GM19468 (cell line): ENCODE measurements around the gene SLC17A9.
A peak's percentile ranks its signal among the peaks of the same experiment; 100 is the strongest.

Experiments used
- ATAC-seq: cut with Tn5 transposase; IDR thresholded peaks from one replicate; pipeline ENCODE4 v1.9.1; 2021; ENCODE audit warnings: mild to moderate bottlenecking, moderate library complexity, moderate number of reproducible peaks; ENCODE audit not compliant: unreplicated experiment; ENCODE audit errors: extremely low read depth

SLC17A9 gene

GRCh38 chr20:62935968-62936585, 16.4 kb upstream of the SLC17A9 start:
- ATAC-seq: no peak

GRCh38 chr20:62937268-62938104, 15.0 kb upstream of the SLC17A9 start:
- ATAC-seq: peak; percentile 60

GRCh38 chr20:62938105-62938888, 14.2 kb upstream of the SLC17A9 start, which contains the start of gene GID8:
TSS of gene GID8 (plus strand) at chr20:62938147. CDS start at chr20:62941503, 3,356 bp downstream.
- ATAC-seq: no peak

- no peak for ATAC-seq
These were observed 11.6 kb upstream of the SLC17A9 start for GRCh38 chr20:62940875-62941274.

GRCh38 chr20:62941792-62942191, 10.7 kb upstream of the SLC17A9 start:
- no peak for ATAC-seq

- no peak for ATAC-seq
These were observed 10.1 kb upstream of the SLC17A9 start for GRCh38 chr20:62942456-62942855.

- no peak for ATAC-seq
These were observed 9.1 kb upstream of the SLC17A9 start for GRCh38 chr20:62943396-62943795.

- ATAC-seq: no peak
These were observed 8.3 kb upstream of the SLC17A9 start for GRCh38 chr20:62944184-62944583.

- no peak for ATAC-seq
These were observed 7.8 kb upstream of the SLC17A9 start for GRCh38 chr20:62944746-62945145.

- ATAC-seq: no peak
These were observed 6.7 kb upstream of the SLC17A9 start for GRCh38 chr20:62945771-62946339.

- ATAC-seq: no peak
These were observed 5.6 kb upstream of the SLC17A9 start for GRCh38 chr20:62946918-62947317.

- no peak for ATAC-seq
These were observed 4.8 kb upstream of the SLC17A9 start for GRCh38 chr20:62947532-62948300.

- ATAC-seq: no peak
These were observed 3.2 kb upstream of the SLC17A9 start for GRCh38 chr20:62949153-62949821.

- ATAC-seq: no peak
These were observed 2.5 kb upstream of the SLC17A9 start for GRCh38 chr20:62949962-62950361.

GRCh38 chr20:62950741-62951140, 1.8 kb upstream of the SLC17A9 start:
- ATAC-seq: no peak

- no peak for ATAC-seq
These were observed 1.2 kb upstream of the SLC17A9 start for GRCh38 chr20:62951143-62951895.

GRCh38 chr20:62951896-62952372, 575 bp upstream of the SLC17A9 start:
- no peak for ATAC-seq
